Adrenal gland (tissue), 12 donors: ENCODE results near the gene VIPR2. TPM values are rescaled to one million over a fixed set of nuclear protein-coding genes. Genes with fewer than 3 reads are reported as not detected.
"Not testable (repeated sequence)": the region's sequence is repeated elsewhere in the genome, so short reads cannot be mapped to it uniquely, and the experiment has no call there.

Source experiments
- DNase-seq, 7 donors: peaks; one replicate each; pipeline ENCODE4 v3.0.0-alpha.2; 2019 to 2020
- H3K27ac ChIP-seq, 5 donors: fragments of 200-600 bp; sonication (generic) in 4 of 5; 1 replicate in 3 of 5; 2 replicates in 2 of 5; pipeline versions ENCODE4 v1.5.1 to v1.8.0; 2016 to 2020; ENCODE audit warnings: mild to moderate bottlenecking in 1 of 5
- H3K27me3 ChIP-seq: fragments of 200-600 bp; 2 replicates; pipeline ENCODE4 v1.8.0; 2021
- H3K36me3 ChIP-seq, 2 donors: fragments of 200-600 bp; replicated peaks in 1 of 2; 1 replicate in 1 of 2; 2 replicates in 1 of 2; pipeline versions ENCODE4 v1.5.1 to v1.8.0; 2018 to 2022
- H3K4me1 ChIP-seq, 2 donors: fragments of 200-600 bp; replicated peaks in 1 of 2; 1 replicate in 1 of 2; 2 replicates in 1 of 2; pipeline versions ENCODE4 v1.5.1 to v1.8.0; 2018 to 2021
- H3K4me3 ChIP-seq, 4 donors: fragments of 200-600 bp; sonication (generic) in 3 of 4; one replicate each; pipeline ENCODE4 v1.5.1; 2016 to 2018
- H3K9me3 ChIP-seq, 3 donors: fragments of 200-600 bp; sonication (generic) in 1 of 3; replicated peaks in 1 of 3; 1 replicate in 2 of 3; 2 replicates in 1 of 3; pipeline versions ENCODE4 v1.5.1 to v1.8.0; 2016 to 2021
- CTCF ChIP-seq, 6 experiments: fragments of 450-650 bp in 4 of 6; fragments of 200-600 bp in 2 of 6; sonication (generic) in 1 of 6; IDR thresholded peaks; 1 replicate in 5 of 6; 2 replicates in 1 of 6; pipeline versions ENCODE4 v1.5.1 to v1.8.0; 2016 to 2021; ENCODE audit warnings: antibody characterized with exemption in 6 of 6, mild to moderate bottlenecking in 2 of 6, moderate library complexity in 1 of 6
- POLR2A ChIP-seq, 2 donors: fragments of 450-650 bp; IDR thresholded peaks; one replicate each; pipeline ENCODE4 v1.6.1; 2017; ENCODE audit warnings: antibody characterized with exemption in 2 of 2, mild to moderate bottlenecking in 2 of 2, moderate library complexity in 1 of 2
- WGBS, 4 donors: extraction: QIAGEN DNeasy Blood & Tissue Kit in 2 of 4; methylation state at CpG; one replicate each; pipeline versions ENCODE4 v1.1.5 to v1.1.7; 2013 to 2017; 5-methylcytosine and 5-hydroxymethylcytosine counted together
- intact Hi-C, 2 donors: fragments of 100-400 bp; cut with DNase I; formaldehyde crosslinking; loops; one replicate each; pipeline versions ENCODE4 v1.14.1 to v1.15.0; 2022 to 2023
- polyA plus RNA-seq, 3 donors: library from polyadenylated mRNA; stranded (reverse); fragments of 200-250 nt in 2 of 3; fragments of 350-450 nt in 1 of 3; fragmentation: Illumina TruSeq in 1 of 3; extraction: RNeasy Lipid Tissue Mini Kit (QIAGEN cat#74804) in 1 of 3; gene quantifications; one replicate each; pipeline ENCODE4 v1.2.3, GENCODE V29; 2013 to 2014
- total RNA-seq, 9 donors: library from RNA; depleted of rRNA in 4 of 9; stranded (reverse); fragments of >200 nt in 4 of 9; fragments of 120-200 nt in 1 of 9; fragmentation: NEBNext Ultra II Directional in 1 of 9; extraction: Animal tissue kit (Norgen Biotek cat#: 25700) in 1 of 9; gene quantifications; one replicate each; pipeline versions ENCODE4 v1.1.0 to v1.2.4, GENCODE V29; 2013 to 2023
- donor health status: healthy with polysubstance abuse.
- donor health status: Bipolar disorder and iron deficiency.
- donor health status: DM: yes; HTN: yes; CAD: no.
- donor health status: DM: no; HTN: no; CAD: no.
- donor health status: DM: no; HTN: no; CAD: no.
- donor health status: DM: yes; HTN: yes; CAD: no.

Gene VIPR2
- total and polyA plus RNA-seq, 12 donors = 0.06 to 3.8 (median 0.80) TPM

GRCh38 chr7:159126311-159127260 lies 18.1 kb downstream of the VIPR2 start:
- H3K9me3 ChIP-seq = no peaks in the 10 kb centered on the region
- intact Hi-C loops = no loop called here
- no peaks in the 10 kb centered on the region for H3K36me3 ChIP-seq
- 75 to 83% (median 81%) methylated on average over 20 to 21 of the region's 21 CpGs for WGBS, 4 donors
- H3K27ac ChIP-seq = no peak overlapping the region
- H3K4me3 ChIP-seq = no peak overlapping the region
- DNase-seq = no peak
- H3K4me1 ChIP-seq = no peaks in the 10 kb centered on the region
- H3K27me3 ChIP-seq = peaks cover 13% of the 10 kb centered on the region
- TF ChIP-seq CTCF (IDR thresholded peaks at IDR 0.05) (no peak), POLR2A (IDR thresholded peaks at IDR 0.05) (no peak)

- Histone ChIP-seq H3K4me1 (no peaks in the 10 kb centered on the region), H3K27ac (no peak overlapping the region), H3K36me3 (no peaks in the 10 kb centered on the region), H3K27me3 (peaks cover 13% of the 10 kb centered on the region), H3K4me3 (no peak overlapping the region), H3K9me3 (no peaks in the 10 kb centered on the region)
- DNase-seq = no peak
- TF ChIP-seq POLR2A (IDR thresholded peaks at IDR 0.05) (no peak), CTCF (IDR thresholded peaks at IDR 0.05) (no peak)
- 55 to 70% (median 62%) methylated on average over 3 of the region's 3 CpGs for WGBS, 4 donors
- intact Hi-C loops = no loop called here
Observed at GRCh38 chr7:159125955-159126270, 18.8 kb downstream of the VIPR2 start.

- Histone ChIP-seq H3K4me3 (no peak overlapping the region), H3K27ac (no peak overlapping the region), H3K27me3 (peaks cover 13% of the 10 kb centered on the region), H3K9me3 (no peaks in the 10 kb centered on the region), H3K4me1 (no peaks in the 10 kb centered on the region), H3K36me3 (no peaks in the 10 kb centered on the region)
- DNase-seq = no peak
- 65 to 76% (median 72%) methylated on average over 4 to 9 of the region's 9 CpGs for WGBS, 4 donors
- TF ChIP-seq POLR2A (IDR thresholded peaks at IDR 0.05) = no peak
- no peak for TF ChIP-seq CTCF (IDR thresholded peaks at IDR 0.05)
- intact Hi-C loops = no loop called here
Observed at GRCh38 chr7:159125104-159125954, 19.3 kb downstream of the VIPR2 start.

GRCh38 chr7:159123793-159124192 lies 20.9 kb downstream of the VIPR2 start:
- DNase-seq, H3K36me3 ChIP-seq, H3K9me3 ChIP-seq, intact Hi-C loops, H3K27ac ChIP-seq, H3K4me3 ChIP-seq, H3K4me1 ChIP-seq: not testable (repeated sequence)
- WGBS, 4 donors = 49 to 65% (median 52%) methylated on average over 1 of the region's 1 CpG
- peaks cover 13% of the 10 kb centered on the region for H3K27me3 ChIP-seq

- DNase-seq, intact Hi-C loops, H3K4me3 ChIP-seq, H3K9me3 ChIP-seq, H3K27ac ChIP-seq, H3K4me1 ChIP-seq, H3K36me3 ChIP-seq: not testable (repeated sequence)
- peaks cover 13% of the 10 kb centered on the region for H3K27me3 ChIP-seq
Observed at GRCh38 chr7:159123294-159123693, 21.4 kb downstream of the VIPR2 start.
